Measurements from ENCODE around the gene MAT2A. TPM values are rescaled to one million over a fixed set of nuclear protein-coding genes. Genes with fewer than 3 reads are reported as not detected.

MAT2A gene
- total RNA-seq, 1 donor from 2014 or later: 481 TPM

DNA sequence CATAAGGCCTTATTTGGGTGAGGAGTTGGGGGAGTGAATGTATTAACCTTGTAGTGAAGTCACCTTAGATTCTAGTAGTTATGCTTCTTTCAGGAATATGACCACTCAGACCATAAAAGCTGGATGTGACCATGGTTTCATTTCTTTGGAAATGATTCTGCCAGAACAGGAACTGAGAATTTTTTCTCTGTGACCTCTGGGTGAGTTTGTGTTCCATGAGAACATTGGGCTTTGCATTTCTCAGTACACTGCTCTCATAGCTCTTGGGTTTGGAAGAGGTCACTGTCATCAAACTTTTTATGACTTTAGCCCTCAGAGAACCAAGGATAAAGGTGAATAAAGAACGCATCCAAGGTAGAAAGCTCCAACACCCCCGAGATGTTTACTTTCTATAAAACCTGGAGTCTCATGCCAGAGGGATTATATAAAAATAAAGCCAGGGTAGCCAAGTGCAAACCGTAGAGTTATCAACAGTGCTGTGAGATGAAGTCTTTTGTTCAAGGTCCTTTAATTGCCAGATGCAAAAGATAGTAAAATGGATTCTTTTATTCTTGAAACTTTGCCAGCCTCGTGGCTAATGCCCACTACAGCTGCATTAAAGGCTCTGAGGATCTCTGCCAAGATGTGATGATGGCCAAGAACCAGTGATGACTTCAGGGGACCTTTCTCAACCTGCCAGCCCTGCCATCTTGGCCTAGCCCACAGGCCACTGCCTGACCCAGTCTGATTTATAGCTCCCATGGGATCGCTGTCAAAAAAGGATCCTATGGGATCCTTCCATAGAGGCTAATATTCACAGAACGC, 27.8 kb upstream of the MAT2A start:
- no peak overlapping the region for H3K27ac Mint-ChIP-seq

DNA sequence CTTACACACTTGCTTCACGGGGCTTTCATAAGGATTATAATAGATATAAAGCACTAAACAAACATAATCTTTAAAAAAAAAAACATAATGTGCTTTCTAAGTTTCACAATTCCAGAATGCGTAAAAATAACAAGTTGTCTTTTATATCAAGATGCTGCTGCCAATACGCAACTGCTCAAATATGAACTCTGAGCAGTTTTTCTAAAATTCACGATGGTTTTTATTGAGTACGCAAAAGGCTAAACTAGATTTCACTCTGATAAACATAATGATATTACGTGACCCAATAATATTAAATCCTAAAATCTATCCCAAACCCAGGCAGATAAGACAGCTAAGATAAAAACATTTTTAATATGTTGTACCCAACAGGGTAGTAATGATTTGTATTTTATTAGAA, 24.6 kb upstream of the MAT2A start:
- Mint-ChIP-seq H3K9me3 (no peaks in the 10 kb centered on the region), H3K27me3 (peaks cover 10% of the 10 kb centered on the region), H3K27ac (no peak overlapping the region), H3K4me3 (no peak overlapping the region), H3K36me3 (ENCODE audit: low read depth) (no peaks in the 10 kb centered on the region), H3K4me1 (no peaks in the 10 kb centered on the region)
- no peak for DNase-seq
- intact Hi-C loops (cut with micrococcal nuclease): no loop called here

More for the DNA sequence above, 27.8 kb upstream of the MAT2A start:
- Mint-ChIP-seq H3K4me1 (no peaks in the 10 kb centered on the region), H3K9me3 (no peaks in the 10 kb centered on the region), H3K36me3 (ENCODE audit: low read depth) (no peaks in the 10 kb centered on the region), H3K4me3 (no peak overlapping the region), H3K27me3 (peaks cover 4% of the 10 kb centered on the region)
- DNase-seq: no peak
- intact Hi-C loops (cut with micrococcal nuclease): no loop called here

DNA sequence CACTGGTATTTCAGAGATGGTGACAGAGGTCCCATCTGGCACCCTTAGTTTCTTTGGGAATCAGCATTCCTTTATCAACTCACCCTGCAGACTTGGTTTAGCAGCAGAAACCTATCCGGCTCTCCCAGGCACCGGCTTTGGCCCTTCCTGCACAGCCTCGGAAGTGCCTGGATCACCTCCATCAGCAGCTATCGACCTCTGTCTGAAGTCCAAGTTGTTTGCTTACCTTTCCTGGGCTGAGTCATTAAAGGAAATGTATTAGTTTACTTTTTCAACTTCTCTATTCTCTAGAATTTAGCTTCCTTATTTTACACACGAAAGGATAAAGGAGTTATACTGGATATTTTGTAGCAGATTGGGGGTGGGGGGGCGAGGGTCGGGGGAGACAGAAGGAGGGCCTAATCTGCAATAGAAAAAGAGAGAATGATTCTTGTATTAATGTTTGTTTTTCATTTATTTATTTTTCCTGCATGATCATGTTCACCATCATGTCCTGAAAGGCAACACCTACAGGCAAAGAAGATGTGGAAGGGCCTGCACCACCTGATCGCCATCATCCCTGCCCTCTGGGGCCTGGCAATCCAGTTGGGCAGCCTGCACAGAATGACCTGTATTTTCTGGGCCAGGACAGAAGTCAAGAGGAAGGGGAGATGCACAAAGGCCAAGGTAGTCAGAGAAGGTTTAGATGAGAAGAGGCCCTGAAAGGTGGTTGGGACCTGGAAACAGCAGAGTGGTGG, 22.1 kb upstream of the MAT2A start:
- Mint-ChIP-seq H3K27me3 (peaks cover 12% of the 10 kb centered on the region), H3K36me3 (ENCODE audit: low read depth) (no peaks in the 10 kb centered on the region), H3K4me1 (no peaks in the 10 kb centered on the region), H3K9me3 (no peaks in the 10 kb centered on the region), H3K4me3 (no peak overlapping the region), H3K27ac (no peak overlapping the region)
- no peak for DNase-seq
- intact Hi-C loops (cut with micrococcal nuclease): no loop called here

DNA sequence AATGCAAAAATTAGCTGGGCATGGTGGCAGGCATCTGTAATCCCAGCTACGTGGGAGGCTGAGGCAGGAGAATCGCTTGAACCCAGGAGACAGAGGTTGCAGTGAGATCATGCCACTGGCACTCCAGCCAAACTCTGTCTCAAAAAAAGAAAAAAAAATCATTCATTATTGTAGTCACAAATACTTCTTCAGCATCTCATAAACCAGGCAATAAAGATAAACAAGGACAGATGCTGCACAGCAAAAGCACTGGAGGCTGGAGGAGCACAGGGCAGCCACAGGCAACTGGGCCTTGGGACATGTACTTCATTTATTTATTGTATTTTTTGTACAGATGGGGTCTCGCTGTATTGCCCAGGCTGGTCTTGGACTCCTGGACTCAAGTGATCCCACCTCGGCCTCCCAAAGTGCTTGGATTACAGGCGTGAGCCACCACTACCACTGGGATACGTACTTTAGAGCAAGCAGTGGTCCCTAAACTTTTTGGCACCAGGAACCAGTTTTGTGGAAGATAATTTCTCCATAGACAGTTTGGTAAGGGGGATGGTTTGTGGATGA, 16.8 kb upstream of the MAT2A start:
- Mint-ChIP-seq H3K9me3 (no peaks in the 10 kb centered on the region), H3K36me3 (ENCODE audit: low read depth) (no peaks in the 10 kb centered on the region), H3K27ac (no peak overlapping the region), H3K27me3 (peaks cover 14% of the 10 kb centered on the region), H3K4me1 (peaks cover 2% of the 10 kb centered on the region), H3K4me3 (no peak overlapping the region)
- intact Hi-C loops (cut with micrococcal nuclease): no loop called here
- DNase-seq: no peak

DNA sequence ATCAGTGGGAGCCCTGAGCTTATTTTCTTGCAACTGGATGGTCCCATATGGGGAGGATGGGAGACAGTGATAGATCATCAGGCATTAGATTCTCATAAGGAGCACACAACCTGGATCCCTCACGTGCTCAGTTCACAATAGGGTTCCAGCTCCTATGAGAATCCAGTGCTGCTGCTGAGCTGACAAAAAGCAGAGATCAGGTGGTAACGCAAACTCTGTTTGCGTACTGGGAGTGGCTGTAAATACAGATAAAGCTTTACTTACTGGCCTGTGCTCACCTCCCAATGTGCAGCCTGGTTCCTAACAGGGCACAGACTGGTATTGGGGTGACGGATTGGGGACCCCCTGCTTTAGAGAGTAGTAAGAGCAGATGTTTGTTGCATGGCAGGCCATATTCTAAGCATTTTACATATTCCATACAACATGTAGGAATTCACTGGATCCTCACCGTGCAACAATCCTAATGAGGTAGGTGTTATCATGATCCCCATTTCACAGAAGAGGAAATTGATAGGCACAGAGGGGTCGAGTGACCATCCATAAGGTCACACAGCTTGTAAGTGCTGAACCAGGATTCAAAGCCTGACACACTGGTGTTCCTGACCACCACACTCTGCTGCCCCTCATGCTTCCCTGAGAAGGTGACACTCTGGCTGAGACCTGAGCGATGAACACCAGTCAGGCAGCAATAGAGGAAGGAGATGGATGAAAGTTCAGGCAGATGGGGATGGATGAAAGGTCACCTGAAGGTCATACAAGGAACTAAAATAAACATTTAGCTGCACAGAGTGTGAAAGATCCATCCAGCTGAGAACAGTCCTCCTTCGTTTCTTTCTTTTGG, 15.7 kb upstream of the MAT2A start:
- peaks cover 2% of the 10 kb centered on the region for H3K4me1 Mint-ChIP-seq
- intact Hi-C loops (cut with micrococcal nuclease): no loop called here
- H3K36me3 Mint-ChIP-seq (ENCODE audit: low read depth): no peaks in the 10 kb centered on the region
- H3K27ac Mint-ChIP-seq: no peak overlapping the region
- peaks cover 20% of the 10 kb centered on the region for H3K27me3 Mint-ChIP-seq
- H3K4me3 Mint-ChIP-seq: no peak overlapping the region
- no peak for DNase-seq
- no peaks in the 10 kb centered on the region for H3K9me3 Mint-ChIP-seq

DNA sequence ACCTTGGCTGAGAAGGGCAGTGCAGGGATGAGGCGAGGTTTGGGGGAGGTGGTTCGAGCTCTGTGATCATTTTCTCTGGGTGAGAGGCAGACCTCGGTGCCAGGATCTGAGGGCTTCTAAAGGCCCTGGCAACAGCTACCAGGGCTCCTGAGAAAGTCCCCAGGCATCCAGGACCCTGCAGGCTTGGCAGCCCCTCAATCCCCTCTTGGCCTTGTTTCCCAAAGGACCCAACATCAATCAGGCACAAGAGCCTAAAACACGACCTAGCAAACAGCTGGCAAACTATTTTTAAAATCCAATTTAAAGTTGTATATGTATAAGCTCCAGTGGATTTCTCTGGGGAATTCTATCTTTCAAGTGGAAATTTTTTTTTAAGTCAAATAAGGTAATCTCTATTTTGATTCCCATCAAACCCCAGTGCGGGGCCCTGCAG, 15.0 kb upstream of the MAT2A start:
- no peak for DNase-seq
- intact Hi-C loops (cut with micrococcal nuclease): no loop called here
- H3K27ac Mint-ChIP-seq: no peak overlapping the region
- H3K36me3 Mint-ChIP-seq (ENCODE audit: low read depth): no peaks in the 10 kb centered on the region
- peaks cover 20% of the 10 kb centered on the region for H3K27me3 Mint-ChIP-seq
- no peak overlapping the region for H3K4me3 Mint-ChIP-seq
- peaks cover 2% of the 10 kb centered on the region for H3K4me1 Mint-ChIP-seq
- H3K9me3 Mint-ChIP-seq: no peaks in the 10 kb centered on the region

DNA sequence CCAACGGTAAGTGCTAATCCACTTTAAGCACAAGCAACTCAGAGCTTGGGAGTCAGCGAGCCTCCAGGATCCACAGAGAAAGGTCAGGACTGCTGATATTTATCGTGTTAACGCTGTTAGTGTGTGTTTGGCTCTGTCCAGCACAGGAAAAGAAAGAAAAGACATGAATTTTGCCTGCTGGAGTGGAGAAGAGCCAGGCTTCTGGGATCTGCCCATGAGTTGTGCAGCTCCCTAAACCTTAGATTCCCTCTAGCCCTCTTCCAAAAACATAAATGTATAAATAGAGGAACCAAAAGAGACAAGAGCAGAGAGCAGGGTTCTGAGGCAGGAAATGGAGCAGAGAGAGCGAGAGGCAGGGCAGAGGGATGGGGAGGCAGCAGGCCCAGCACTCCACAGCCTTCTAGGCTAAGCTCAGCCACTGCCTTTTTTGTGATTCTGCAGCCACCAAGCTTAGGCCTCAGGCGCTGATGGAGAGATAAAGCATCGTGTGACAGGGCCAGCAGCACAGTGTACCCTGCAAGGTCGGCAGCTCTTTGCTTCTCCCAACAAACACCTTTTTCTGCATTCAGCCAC, 14.5 kb upstream of the MAT2A start:
- Mint-ChIP-seq H3K27me3 (peaks cover 25% of the 10 kb centered on the region), H3K4me1 (peaks cover 2% of the 10 kb centered on the region), H3K9me3 (no peaks in the 10 kb centered on the region), H3K27ac (no peak overlapping the region), H3K4me3 (no peak overlapping the region), H3K36me3 (ENCODE audit: low read depth) (no peaks in the 10 kb centered on the region)
- DNase-seq: no peak
- intact Hi-C loops (cut with micrococcal nuclease): no loop called here

DNA sequence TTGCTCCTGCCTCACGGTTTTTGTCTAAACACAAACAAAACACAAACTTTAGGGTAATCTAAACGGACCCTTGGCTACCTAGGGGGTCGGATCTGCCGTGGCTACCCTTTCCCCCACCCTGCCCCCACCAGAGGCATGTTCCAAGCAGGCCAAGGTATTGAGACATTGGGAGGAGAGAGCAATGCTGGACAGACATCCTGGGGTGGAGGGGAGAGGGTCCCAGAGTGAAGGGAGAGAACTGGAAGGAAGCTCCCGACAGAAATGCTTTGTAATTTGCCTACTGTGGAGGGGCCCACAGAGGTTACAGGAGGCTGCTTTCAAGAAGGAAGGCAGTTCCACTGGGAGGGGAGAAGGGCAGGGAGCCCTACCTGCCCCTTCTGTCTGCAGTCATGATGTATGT, 13.9 kb upstream of the MAT2A start:
- no peaks in the 10 kb centered on the region for H3K36me3 Mint-ChIP-seq (ENCODE audit: low read depth)
- H3K9me3 Mint-ChIP-seq: no peaks in the 10 kb centered on the region
- intact Hi-C loops (cut with micrococcal nuclease): no loop called here
- no peak for DNase-seq
- H3K4me1 Mint-ChIP-seq: peaks cover 2% of the 10 kb centered on the region
- H3K27ac Mint-ChIP-seq: no peak overlapping the region
- peaks cover 27% of the 10 kb centered on the region for H3K27me3 Mint-ChIP-seq
- H3K4me3 Mint-ChIP-seq: no peak overlapping the region

DNA sequence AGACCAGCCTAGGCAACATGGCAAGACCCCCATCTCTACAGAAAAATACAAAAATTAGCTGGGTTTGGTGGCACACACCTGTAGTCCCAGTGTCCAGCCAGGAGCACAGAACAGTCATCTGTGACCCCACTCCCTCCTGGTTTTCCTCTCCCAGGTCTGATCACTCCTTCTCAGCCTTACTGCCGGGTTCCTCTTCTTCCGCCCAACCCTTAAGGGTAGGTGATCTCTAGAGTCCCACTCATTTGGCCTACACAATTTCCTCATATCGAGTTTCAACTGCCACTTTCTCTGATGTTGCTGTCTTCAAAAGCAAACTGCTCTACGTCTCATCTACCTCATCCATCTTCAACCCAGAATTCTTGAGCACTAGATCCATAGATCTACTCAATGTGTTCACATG, 13.4 kb upstream of the MAT2A start:
- no peak overlapping the region for H3K27ac Mint-ChIP-seq
- no peaks in the 10 kb centered on the region for H3K36me3 Mint-ChIP-seq (ENCODE audit: low read depth)
- peaks cover 28% of the 10 kb centered on the region for H3K27me3 Mint-ChIP-seq
- DNase-seq: no peak
- no peak overlapping the region for H3K4me3 Mint-ChIP-seq
- peaks cover 2% of the 10 kb centered on the region for H3K4me1 Mint-ChIP-seq
- intact Hi-C loops (cut with micrococcal nuclease): no loop called here
- no peaks in the 10 kb centered on the region for H3K9me3 Mint-ChIP-seq

- intact Hi-C loops (cut with micrococcal nuclease): no loop called here
- Mint-ChIP-seq H3K27me3 (peaks cover 24% of the 10 kb centered on the region), H3K27ac (no peak overlapping the region), H3K36me3 (ENCODE audit: low read depth) (no peaks in the 10 kb centered on the region), H3K4me3 (no peak overlapping the region), H3K9me3 (no peaks in the 10 kb centered on the region), H3K4me1 (peaks cover 2% of the 10 kb centered on the region)
- DNase-seq: no peak
Observed at GRCh38 chr2:85527787-85528186, 11.2 kb upstream of the MAT2A start.

- H3K4me1 Mint-ChIP-seq: peaks cover 2% of the 10 kb centered on the region
- H3K9me3 Mint-ChIP-seq: no peaks in the 10 kb centered on the region
- H3K27ac Mint-ChIP-seq: no peak overlapping the region
- no peaks in the 10 kb centered on the region for H3K36me3 Mint-ChIP-seq (ENCODE audit: low read depth)
- H3K27me3 Mint-ChIP-seq: peaks cover 24% of the 10 kb centered on the region
- H3K4me3 Mint-ChIP-seq: no peak overlapping the region
- no peak for DNase-seq
- intact Hi-C loops (cut with micrococcal nuclease): no loop called here
Observed at GRCh38 chr2:85528355-85528754, 10.6 kb upstream of the MAT2A start.

DNA sequence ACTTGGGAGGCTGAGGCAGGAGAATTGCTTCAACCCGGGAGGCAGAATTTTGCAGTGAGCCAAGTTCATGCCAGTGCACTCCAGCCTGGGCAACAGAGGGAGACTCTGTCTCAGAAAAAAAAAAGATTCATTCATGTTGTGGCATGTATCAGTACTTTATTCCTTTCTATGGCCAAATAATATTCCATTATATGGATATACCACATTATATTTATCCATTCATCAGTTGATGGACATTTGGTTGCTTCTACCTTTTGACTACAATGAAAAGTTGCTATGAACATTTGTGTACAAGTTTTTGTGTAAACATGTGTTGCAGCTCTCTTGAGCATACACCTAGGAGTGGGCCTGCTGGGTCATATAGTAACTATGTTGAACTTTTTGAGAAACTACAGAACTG, 9.2 kb upstream of the MAT2A start:
- intact Hi-C loops (cut with micrococcal nuclease): no loop called here
- Mint-ChIP-seq H3K36me3 (ENCODE audit: low read depth) (no peaks in the 10 kb centered on the region), H3K9me3 (no peaks in the 10 kb centered on the region), H3K4me1 (no peaks in the 10 kb centered on the region), H3K27me3 (peaks cover 24% of the 10 kb centered on the region), H3K4me3 (no peak overlapping the region), H3K27ac (no peak overlapping the region)
- no peak for DNase-seq

DNA sequence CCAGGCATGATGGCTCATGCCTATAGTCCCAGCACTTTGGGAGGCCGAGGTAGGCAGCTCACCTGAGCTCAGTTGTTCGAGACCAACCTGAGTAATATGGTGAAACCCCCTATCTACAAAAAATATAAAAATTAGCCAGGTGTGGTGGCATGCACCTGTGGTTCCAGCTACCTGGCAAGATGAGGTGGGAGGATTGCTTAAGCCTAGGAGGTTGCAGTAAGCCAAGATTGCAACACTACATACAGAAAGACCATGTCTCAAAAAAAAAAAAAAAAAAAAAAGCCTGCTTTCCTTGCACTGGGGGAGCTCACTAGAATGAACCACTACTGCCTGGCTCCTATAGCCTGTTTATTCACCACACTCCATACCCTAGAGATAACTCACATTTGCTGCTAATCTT, 7.4 kb upstream of the MAT2A start:
- H3K27me3 Mint-ChIP-seq: peaks cover 21% of the 10 kb centered on the region
- intact Hi-C loops (cut with micrococcal nuclease): no loop called here

More for the DNA sequence above, 7.4 kb upstream of the MAT2A start:
- DNase-seq: no peak
- Mint-ChIP-seq H3K9me3 (no peaks in the 10 kb centered on the region), H3K4me1 (peaks cover 2% of the 10 kb centered on the region), H3K36me3 (ENCODE audit: low read depth) (peaks cover 1% of the 10 kb centered on the region), H3K27ac (no peak overlapping the region), H3K4me3 (no peak overlapping the region)
